ENCODE data around the gene SH2B2.
"Not testable (repeated sequence)": the region's sequence is repeated elsewhere in the genome, so short reads cannot be mapped to it uniquely, and the experiment has no call there.

- TF ChIP-seq CTCF, POLR2A (IDR thresholded peaks at IDR 0.05): not testable (repeated sequence)
Observed at GRCh38 chr7:102340599-102341368, 54.1 kb downstream of the SH2B2 start.
